HG03045 (cell line): Measurements from ENCODE around the gene MAF.

Experiments used
- ATAC-seq: cut with Tn5 transposase; IDR thresholded peaks from one replicate; pipeline ENCODE4 v1.9.1; 2021; ENCODE audit warnings: mild to moderate bottlenecking, moderate library complexity; ENCODE audit not compliant: unreplicated experiment

Gene MAF

DNA sequence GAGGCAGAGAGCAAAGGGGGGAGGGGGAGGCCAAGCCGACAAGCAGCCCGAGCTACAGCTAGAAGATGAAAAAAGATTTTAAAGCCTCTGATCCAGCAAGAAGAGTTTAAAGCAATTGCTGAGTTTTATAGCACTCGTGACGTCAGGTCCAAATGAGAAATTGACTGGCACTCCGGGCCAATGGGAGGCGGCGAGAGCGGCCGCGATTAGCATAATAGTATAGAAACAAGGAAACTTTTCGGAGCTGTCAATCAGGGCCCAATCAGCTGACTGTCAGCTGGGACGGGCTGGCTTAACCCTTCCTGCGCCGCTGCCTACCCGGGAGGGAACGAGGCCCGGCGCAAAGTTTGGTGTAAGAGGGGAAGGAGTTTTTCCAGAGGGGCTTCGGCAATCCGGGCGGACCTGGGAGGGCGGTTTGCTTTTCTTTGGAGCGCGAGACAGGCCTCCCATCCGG, at the start of gene MAF:
MAF (minus strand) TSS at position 100 of the 454 bp plus-strand sequence. CDS start 835 bp downstream, outside the sequence.
- ATAC-seq = peak; percentile 56

DNA sequence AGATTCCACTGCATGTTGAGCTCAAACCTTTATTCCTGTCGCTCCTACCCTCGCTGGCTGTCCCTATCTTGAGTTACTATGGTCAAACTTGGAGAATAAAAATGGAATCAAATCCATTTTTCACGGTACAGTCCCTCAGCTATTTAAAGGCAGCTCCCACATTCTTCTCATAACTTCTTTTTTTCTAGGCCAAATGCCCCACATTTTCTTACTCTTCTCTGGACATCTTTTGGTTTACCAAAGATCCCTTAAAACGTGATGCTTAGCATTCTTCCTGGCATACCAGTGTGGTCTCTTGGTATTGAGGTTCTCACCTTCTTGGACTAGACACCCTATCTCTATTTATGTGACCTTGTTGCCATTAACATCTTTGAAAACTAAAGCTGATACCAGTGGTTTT, 48.3 kb upstream of the MAF start:
- no peak for ATAC-seq

DNA sequence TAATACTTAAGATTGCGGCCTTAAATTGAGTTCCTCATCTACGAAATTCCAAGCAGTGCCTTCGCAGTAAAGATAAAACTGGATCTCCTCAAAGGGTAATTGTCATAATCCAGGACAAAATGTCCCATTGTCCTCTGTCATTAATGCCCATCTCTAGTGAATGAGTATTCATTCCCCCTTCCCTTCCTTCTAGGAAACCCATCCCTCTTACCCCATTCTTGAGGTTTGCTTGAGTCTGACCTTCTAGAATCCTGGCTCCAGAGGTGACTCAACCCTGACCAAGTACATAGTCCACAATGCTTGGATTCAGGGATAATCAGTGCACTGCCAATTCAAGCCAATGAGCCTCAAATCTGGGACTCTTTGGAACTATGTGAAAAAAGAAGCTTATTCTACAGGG, 47.0 kb upstream of the MAF start:
- ATAC-seq = no peak

DNA sequence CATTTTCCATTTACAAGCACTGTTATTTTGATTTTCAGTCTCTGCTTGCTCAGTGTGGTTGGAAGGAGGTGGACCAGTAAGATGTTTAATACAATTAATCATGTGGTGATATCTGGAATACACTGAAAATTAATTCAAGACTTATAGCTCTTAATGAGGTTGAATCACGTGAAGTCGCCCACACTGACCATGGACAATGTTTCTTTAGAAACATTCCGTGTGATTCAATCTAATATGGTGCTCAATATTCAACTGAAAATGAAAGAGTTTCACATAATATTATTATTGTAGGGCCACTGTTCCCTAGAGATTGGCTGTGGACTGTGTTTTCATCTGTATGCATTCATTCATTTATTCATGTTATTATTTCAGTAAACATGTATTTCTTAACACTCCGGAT, 45.2 kb upstream of the MAF start:
- ATAC-seq = no peak

DNA sequence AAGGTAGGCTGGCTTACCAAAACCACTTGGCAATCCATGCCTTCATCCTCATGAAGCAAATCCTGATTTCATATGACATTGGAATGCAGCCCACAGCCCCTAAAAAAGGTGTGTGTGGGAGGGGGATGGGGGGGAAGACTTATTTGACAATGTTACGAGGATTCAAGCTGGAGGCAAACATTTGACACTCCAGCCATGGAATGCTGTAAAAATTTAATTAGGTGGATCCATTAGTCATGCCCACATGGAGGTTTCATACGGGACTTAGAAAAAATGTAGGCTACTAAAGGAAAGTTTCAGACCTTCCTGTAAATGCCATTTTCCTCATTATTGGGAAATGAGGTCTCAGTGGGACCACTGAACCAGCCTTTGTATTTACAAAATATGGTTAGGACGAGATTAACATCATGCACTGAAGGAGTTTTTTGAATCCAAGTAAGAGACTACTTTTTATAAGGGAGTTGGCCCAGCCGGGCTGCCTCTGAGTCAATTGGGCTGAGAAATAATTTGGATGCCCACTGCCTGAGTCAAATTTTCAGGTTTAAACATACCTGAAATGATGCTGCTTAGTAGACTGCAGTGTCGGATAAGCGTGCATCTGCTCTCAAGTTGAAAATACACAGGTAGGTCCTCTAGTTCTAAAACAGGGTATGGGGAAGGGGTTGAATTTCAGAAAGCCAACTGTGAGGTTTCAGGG, 44.6 kb upstream of the MAF start:
- no peak for ATAC-seq

DNA sequence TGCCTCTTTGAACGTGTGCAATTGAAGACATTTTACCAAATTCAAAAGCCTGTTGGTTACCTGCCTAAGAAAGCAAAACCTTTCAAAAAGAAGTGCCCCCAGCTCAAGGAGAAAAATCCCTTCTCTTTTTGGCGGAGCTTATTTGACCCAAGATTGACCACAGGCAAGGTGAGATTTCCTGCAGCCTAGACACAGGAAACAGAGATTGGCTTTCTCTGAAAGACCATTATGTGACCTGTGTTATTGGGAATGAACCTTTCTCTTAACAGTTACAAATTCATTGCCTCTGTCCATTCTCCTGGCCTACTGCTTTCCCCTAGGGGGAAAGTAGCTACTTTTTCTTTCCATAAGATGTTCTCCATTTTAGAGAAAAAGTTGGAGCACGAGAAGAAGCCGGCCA, 42.1 kb upstream of the MAF start:
- ATAC-seq = no peak

DNA sequence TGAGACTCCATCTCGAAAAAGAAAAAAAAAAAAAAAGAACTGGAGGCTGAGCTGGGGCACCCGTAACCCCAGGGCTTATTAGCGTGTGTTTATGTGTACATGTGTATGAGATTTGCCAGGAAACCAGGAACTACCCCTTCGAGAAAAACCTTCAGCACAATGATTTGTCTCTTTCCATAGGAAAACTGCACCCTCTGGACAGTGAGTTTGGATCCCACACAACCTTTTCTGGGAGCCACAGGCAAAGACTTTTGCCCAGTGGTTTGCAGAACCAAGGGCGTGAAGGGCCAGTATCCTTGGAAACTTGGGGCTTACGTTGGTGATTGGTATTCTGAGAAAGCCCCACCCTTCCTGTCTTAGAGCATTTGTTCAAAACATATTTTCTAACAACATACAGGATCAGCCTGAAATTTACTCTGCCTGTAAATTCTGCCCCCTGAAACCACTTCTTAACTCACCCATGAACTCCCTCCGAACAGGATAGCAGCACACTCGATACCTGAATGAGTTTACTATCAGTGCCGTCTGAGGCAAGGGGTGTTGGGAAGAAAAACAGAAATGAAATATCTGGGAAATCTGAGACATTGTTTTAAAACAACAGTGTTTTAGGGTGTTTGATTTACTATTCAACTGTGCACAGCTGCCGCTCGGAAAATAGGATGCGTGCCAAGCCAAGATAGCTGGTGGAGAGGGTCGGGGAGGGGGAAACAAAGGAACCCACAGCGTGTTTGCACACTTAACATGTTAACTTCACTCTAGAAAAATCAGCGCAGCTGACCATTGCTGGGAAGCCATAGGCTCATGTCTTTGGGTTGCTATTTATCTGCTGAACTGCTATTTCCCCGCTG, 40.2 kb upstream of the MAF start:
- ATAC-seq = no peak

DNA sequence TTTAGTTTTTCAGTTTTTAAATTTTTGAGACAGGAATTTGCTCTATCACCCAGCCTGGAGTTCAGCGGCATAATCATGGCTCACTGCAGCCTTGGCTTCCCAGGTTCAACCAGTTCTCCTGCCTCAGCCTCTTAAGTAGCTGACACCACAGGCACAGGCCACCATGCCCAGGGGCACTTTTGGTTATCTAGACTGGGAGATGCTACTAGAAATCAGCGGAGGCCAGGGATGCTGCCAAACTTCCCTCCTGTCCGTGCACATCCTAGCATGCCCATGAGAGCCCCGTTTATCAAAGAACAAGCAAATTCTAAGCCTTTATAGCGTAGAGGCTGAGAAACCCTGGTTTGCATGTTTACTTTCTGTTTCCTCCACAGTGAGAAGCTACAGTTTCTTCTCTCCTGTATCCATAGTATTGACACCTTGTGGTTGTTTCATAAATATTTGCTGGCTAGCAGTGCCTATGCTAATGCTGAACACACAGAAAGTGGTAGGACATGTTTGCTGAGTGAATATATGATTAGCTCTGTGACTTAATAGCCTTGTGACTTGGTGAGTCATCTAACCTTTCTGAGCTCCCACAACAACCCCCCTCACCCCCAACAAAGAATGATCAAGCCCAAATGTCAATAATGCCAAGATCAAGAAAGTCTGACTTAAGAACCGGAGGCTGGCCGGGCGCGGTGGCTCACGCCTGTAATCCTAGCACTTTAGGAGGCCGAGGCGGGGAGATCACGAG, 39.2 kb upstream of the MAF start:
- ATAC-seq = no peak

DNA sequence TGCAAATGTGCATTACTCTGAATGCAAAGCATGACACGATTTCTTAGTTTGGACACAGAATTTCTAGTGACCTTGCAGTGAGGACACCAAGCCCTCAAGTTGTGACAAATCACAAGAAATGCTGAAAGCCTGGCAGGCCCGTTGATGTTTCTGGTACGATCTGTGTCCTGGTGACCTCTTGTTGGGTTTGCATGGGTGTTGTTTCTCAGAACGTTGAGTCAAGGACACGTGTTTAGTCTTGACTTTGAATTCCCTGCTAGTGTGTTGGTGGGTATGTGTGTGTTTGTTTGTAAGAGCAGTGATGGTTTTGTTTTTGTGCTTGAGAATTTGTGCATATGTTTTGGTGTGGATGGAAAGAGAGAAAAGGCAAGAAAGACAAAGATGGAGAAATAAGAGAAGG, 37.8 kb upstream of the MAF start:
- ATAC-seq = no peak

DNA sequence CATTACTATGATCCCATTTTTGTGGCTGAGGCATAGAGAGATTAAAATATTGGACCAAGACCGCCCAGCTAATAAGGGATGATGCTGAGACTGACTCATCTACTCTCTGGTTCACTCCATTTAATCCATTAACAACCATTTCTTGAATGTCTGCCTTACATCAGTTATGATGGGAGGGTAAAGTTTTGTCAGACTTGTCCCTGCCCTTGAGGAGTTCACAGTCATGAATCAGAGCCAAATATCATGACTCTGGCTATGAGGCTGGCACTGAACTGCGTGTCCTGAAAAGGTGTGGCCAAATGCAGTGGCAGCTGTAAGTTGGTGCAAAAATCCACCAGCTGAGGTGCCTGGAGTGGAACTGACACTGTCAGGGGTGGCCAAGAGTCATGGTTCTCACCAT, 35.0 kb upstream of the MAF start:
- ATAC-seq = no peak

DNA sequence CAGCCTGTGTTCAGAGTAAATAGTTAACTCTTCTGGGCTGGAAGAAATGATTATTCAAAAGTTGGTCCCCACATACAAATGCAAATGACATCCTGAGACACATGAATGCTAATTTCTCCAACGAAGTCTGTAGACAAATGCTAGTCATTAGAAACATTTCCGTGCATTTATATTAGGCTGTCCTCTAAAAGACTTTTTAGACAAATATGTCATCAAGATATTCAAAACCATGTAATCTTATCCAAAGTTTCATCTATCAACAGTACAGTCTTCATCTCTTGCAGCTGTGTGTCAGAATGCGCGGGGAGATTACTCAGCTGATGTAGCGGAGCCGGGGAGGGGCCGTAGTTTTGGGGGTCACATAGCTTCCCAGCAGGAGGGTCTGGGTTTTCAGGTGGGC, 33.8 kb upstream of the MAF start:
- no peak for ATAC-seq

DNA sequence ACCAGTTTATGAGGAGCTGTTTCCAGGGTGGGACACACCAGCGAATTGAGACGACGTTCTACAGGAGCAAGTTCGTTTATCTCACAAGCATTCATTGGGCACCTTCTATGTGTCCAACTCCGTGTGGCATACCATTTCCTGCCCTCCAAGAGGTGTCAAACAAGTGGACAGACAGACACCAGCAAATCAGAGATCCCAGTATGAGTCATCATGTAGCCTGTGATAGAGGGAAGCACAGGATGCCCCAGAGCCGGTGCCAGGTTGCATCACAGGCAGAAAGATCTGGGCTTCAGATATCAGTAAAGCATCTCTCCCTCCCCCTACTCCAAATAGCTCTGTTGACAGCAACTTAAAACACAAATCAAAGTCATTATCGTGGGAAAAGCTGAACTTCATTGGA, 31.8 kb upstream of the MAF start:
- no peak for ATAC-seq

DNA sequence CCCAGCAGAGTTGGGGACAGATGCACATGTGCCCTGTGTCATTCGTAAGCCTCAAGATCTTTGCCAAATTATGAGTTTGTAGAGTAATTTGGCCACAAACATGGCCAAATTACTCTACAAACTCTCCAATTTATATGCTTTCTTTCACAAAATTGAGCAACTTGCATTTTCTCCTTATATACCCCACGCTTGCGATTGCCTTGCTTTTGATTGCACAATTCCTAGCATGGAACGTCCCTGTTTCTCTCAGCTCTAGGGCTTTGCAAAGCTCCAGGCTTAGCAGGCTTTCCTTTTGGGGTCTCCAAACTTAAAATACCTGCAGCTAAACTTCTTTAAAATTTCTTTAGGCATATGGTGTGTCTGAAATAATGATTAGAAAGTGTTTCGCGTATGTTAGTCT, 28.5 kb upstream of the MAF start:
- ATAC-seq = no peak

DNA sequence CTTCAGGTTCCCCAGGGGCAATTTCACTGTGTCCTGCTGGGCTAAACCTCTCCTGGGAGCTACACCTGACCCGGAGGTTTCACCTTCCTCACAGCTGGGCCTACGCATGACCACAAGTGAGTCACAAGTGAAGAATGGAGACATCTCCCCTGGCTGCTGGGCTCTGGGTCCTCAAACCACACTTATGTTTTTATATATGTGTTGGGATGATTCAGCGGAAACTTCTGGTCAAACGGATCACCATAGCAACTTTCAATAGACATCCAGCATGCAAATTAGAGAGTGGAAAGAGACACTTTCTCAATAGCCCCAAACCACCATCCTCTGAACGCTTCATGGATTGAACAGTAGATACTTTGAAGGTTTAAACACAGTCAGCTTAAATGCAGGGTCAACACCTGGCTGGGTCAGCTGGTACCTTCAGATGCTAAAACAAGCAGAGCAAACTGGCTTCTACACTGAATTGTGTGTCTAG, 28.0 kb upstream of the MAF start:
- ATAC-seq = peak; percentile 75

DNA sequence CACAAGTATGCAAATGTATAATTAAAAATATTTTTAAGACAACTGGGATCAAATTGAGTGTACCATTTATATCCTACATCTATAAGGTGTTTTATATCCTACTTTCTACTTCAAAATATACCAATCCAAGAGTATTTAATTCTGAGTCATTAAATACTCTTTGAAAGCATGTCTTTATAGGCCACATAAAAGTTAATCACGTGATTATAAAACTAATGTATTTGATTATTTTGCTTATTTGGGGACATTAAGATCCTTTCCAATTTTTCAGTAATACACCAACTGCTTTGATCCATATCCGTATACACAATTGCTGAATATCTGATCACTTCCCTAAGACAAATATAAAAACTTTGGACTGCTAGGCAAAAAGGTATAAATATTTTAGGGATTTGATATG, 26.6 kb upstream of the MAF start:
- no peak for ATAC-seq

DNA sequence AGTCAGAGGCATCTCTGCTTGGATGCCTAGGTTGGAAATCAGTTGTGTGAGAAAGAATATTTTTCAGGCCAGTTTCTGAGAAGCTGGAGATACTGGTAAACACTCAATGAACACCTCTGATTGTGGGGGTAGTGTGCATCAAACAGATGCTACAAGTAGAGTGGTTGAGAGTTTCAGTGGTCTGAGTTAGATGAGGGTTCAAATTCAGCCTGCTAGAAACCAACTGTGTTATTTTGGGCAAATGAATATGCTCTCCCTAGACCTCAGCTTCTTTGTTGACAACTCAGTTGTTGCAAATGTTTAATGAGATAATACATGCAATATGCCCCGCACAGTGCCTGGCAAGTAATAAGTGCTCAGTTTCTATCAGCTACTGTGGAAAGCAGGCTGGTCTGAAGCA, 25.2 kb upstream of the MAF start:
- ATAC-seq = no peak

DNA sequence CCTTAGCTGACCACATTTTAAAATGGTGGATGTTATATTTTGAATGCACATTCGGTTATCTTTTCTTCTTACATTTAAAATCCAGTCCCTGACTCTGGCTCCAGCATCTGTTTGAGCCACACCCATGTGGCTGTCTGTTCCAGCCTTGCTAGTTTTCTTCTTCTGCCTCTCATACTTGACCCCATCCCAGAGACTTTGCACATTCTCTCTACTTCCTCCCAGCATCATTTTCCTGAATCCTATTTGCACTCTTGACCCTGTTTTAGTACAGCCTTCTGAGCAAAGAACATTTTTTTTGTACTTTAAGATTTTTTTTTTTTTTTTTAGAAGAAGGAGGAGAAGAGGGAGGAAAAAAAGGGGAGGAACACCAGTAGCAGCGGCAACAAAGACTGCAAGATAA, 23.3 kb upstream of the MAF start:
- ATAC-seq = no peak

DNA sequence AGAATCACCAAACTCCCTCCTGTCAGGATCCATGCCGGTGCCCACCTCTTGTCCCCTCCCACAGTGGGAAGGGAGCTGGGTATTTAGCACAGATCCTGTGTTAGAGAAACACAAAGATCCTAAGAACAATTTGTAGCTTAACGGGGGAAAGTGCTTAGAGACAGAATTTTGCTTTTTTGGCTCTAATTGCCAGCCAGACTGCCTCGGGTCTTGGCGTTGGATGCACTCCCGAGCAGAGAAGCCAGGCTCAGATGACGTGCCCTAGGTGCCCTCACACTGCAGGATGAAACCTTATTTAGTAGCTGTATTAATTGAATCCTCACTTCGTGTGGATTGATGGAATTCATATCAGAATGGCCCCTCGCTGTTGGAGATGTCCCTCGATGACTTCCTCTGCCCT, 22.5 kb upstream of the MAF start:
- no peak for ATAC-seq

DNA sequence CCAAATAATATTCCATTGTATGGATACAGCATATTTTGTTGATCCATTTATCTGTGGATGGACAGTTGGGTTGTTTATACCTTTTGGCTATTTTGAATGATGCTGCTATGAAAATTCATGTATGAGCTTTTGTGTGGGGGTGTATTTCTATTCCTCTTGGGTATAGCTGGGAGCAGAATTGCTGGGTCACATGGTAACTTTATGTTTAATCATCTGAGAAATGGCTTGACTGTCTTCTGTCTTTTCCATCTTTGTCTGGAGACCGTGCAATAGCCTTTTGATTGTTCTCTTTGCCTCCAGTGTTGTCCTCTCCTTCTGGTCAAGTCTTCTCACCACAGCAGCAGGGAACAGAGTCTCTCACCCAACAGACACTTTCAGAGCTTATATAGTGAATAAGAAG, 20.5 kb upstream of the MAF start:
- ATAC-seq = no peak

DNA sequence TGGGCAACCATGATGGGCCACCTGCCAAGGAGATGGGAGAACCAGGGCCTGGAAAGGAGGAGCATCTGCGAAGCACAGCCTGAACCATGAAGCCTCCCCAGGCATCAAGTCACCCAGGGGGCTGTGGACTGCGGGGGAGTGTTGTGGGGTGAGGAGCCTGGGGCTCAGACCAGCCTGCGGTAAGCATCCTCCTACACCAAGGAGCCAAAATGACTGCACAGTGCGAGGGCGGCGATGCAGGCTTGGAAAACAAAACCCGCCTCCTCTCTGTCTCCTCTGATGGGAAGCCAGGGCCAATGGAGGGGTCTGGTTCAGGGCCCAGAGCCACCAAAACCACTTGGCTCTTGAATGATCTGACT, 18.1 kb upstream of the MAF start:
- no peak for ATAC-seq

DNA sequence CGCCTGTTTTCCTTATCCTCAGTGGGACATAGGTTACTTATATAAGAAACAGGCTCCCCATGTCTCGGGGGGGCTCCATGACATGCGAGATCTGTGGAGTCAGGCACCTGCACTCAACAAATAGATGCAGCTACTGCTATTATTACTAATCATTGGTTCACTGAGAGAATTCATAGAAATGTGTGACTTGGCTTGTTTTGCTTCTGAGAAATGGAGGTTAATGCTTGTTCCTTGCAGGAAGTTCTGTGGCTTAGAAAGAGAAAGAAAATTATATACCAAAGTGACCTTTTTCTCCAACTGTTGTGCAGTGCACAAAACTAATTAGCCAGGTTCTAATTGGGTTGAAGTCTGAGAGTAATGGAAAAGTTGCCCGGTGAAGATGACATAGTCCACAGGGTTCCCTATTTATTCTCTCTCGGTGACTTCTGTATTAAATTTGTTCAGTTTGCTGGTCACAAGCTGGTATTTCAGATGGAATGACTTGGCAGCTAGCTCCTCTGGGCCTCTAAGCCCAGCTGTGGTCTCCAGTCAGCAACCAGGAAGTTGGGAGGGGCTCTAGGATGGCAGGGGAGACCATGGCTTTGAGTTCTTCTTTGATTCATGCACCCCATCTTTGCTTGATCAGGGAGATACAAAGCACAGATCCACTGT, 17.6 kb upstream of the MAF start:
- no peak for ATAC-seq
